Retina (tissue), 1 donor: Measurements from ENCODE around the gene TMEM183A.

Source experiments
- DNase-seq: peaks from one replicate; pipeline ENCODE4 v3.0.0-alpha.2; 2016

The TMEM183A gene

GRCh38 chr1:203031467-203031866 lies 24.3 kb downstream of the TMEM183A start:
- no peak for DNase-seq

- no peak for DNase-seq
Measured at GRCh38 chr1:203033287-203033686, 26.1 kb downstream of the TMEM183A start.

GRCh38 chr1:203033917-203034316 lies 26.7 kb downstream of the TMEM183A start:
- no peak for DNase-seq

GRCh38 chr1:203034422-203035110 lies 27.4 kb downstream of the TMEM183A start:
- DNase-seq = no peak

GRCh38 chr1:203035111-203036000 lies 28.2 kb downstream of the TMEM183A start:
- peak; percentile 11 for DNase-seq

GRCh38 chr1:203036135-203036534 lies 29.0 kb downstream of the TMEM183A start:
- peak; percentile 17 for DNase-seq

- peak; percentile 29 for DNase-seq
Measured at GRCh38 chr1:203036537-203036936, 29.4 kb downstream of the TMEM183A start.

- DNase-seq = no peak
Measured at GRCh38 chr1:203037509-203038190, 30.5 kb downstream of the TMEM183A start.

GRCh38 chr1:203038217-203038741 lies 31.1 kb downstream of the TMEM183A start:
- no peak for DNase-seq

- peak; percentile 78 for DNase-seq
Measured at GRCh38 chr1:203038891-203039608, 31.9 kb downstream of the TMEM183A start.

GRCh38 chr1:203039609-203040512 lies 32.7 kb downstream of the TMEM183A start:
- DNase-seq = peak; percentile 13

- DNase-seq = no peak
Measured at GRCh38 chr1:203040513-203041275, 33.5 kb downstream of the TMEM183A start.

- DNase-seq = no peak
Measured at GRCh38 chr1:203041351-203041932, 34.3 kb downstream of the TMEM183A start.

- no peak for DNase-seq
Measured at GRCh38 chr1:203043830-203044545, 36.8 kb downstream of the TMEM183A start.

GRCh38 chr1:203044546-203045250 lies 37.5 kb downstream of the TMEM183A start:
- no peak for DNase-seq

GRCh38 chr1:203045336-203045735 lies 38.2 kb downstream of the TMEM183A start:
- no peak for DNase-seq

- DNase-seq = no peak
Measured at GRCh38 chr1:203045821-203046594, 38.8 kb downstream of the TMEM183A start.
